Measurements from ENCODE around the gene PATE1. TPM values are rescaled to one million over a fixed set of nuclear protein-coding genes. Genes with fewer than 3 reads are reported as not detected.

Gene PATE1
- total RNA-seq, 1 experiment from 2014 or later, result not detected

GRCh38 chr11:125743681-125744080 lies 2.4 kb upstream of the PATE1 start:
- H3K4me1 ChIP-seq (ENCODE audit: low read length), result no peaks in the 10 kb centered on the region
- H3K27me3 ChIP-seq (ENCODE audit: low read length), result no peaks in the 10 kb centered on the region
- no peak overlapping the region for H3K9ac ChIP-seq (ENCODE audit: low read length)
- H3K27ac ChIP-seq (ENCODE audit: low read length), result no peak overlapping the region
- H3K9me2 ChIP-seq (replicated peaks; ENCODE audit: insufficient read depth, low read length), result no peaks in the 10 kb centered on the region
- H3K4me2 ChIP-seq (ENCODE audit: low read depth, low read length, poor library complexity, severe bottlenecking), result no peak overlapping the region
- no peaks in the 10 kb centered on the region for H3K79me2 ChIP-seq (ENCODE audit: low read length)
- no peak overlapping the region for H3K4me3 ChIP-seq (ENCODE audit: low read length)
- H2AFZ ChIP-seq (ENCODE audit: low read length), result no peak overlapping the region
- no peak for DNase-seq
- no peaks in the 10 kb centered on the region for H3K36me3 ChIP-seq (ENCODE audit: insufficient read depth, low read length)
- H4K20me1 ChIP-seq (ENCODE audit: insufficient read depth, low read depth, low read length), result no peaks in the 10 kb centered on the region
- H3K9me3 ChIP-seq (ENCODE audit: low read length), result no peaks in the 10 kb centered on the region

GRCh38 chr11:125750629-125751028 lies 4.5 kb downstream of the PATE1 start:
- Histone ChIP-seq H3K27me3 (ENCODE audit: low read length) (no peaks in the 10 kb centered on the region), H3K27ac (ENCODE audit: low read length) (no peak overlapping the region), H3K9me2 (replicated peaks; ENCODE audit: insufficient read depth, low read length) (no peaks in the 10 kb centered on the region), H3K36me3 (ENCODE audit: insufficient read depth, low read length) (no peaks in the 10 kb centered on the region), H3K4me2 (ENCODE audit: low read depth, low read length, poor library complexity, severe bottlenecking) (no peak overlapping the region), H4K20me1 (ENCODE audit: insufficient read depth, low read depth, low read length) (no peaks in the 10 kb centered on the region), H2AFZ (ENCODE audit: low read length) (no peak overlapping the region), H3K4me1 (ENCODE audit: low read length) (no peaks in the 10 kb centered on the region), H3K9ac (ENCODE audit: low read length) (no peak overlapping the region), H3K9me3 (ENCODE audit: low read length) (no peaks in the 10 kb centered on the region), H3K79me2 (ENCODE audit: low read length) (no peaks in the 10 kb centered on the region), H3K4me3 (ENCODE audit: low read length) (no peak overlapping the region)
- DNase-seq, result no peak

GRCh38 chr11:125756050-125756449 lies 10.0 kb downstream of the PATE1 start:
- Histone ChIP-seq H2AFZ (ENCODE audit: low read length) (no peak overlapping the region), H3K36me3 (ENCODE audit: insufficient read depth, low read length) (no peaks in the 10 kb centered on the region), H3K9me2 (replicated peaks; ENCODE audit: insufficient read depth, low read length) (no peaks in the 10 kb centered on the region), H3K79me2 (ENCODE audit: low read length) (no peaks in the 10 kb centered on the region), H3K27ac (ENCODE audit: low read length) (no peak overlapping the region), H3K4me3 (ENCODE audit: low read length) (no peak overlapping the region), H3K4me1 (ENCODE audit: low read length) (no peaks in the 10 kb centered on the region), H4K20me1 (ENCODE audit: insufficient read depth, low read depth, low read length) (no peaks in the 10 kb centered on the region), H3K9me3 (ENCODE audit: low read length) (no peaks in the 10 kb centered on the region), H3K27me3 (ENCODE audit: low read length) (no peaks in the 10 kb centered on the region), H3K4me2 (ENCODE audit: low read depth, low read length, poor library complexity, severe bottlenecking) (no peak overlapping the region), H3K9ac (ENCODE audit: low read length) (no peak overlapping the region)
- no peak for DNase-seq

- DNase-seq, result no peak
- H3K27me3 ChIP-seq (ENCODE audit: low read length), result no peaks in the 10 kb centered on the region
These were observed 16.4 kb downstream of the PATE1 start for GRCh38 chr11:125762445-125762844.

GRCh38 chr11:125763483-125763882 lies 17.4 kb downstream of the PATE1 start:
- Histone ChIP-seq H3K27me3 (ENCODE audit: low read length) (no peaks in the 10 kb centered on the region), H4K20me1 (ENCODE audit: insufficient read depth, low read depth, low read length) (no peaks in the 10 kb centered on the region), H3K4me2 (ENCODE audit: low read depth, low read length, poor library complexity, severe bottlenecking) (no peak overlapping the region), H2AFZ (ENCODE audit: low read length) (no peak overlapping the region), H3K79me2 (ENCODE audit: low read length) (no peaks in the 10 kb centered on the region), H3K9ac (ENCODE audit: low read length) (no peak overlapping the region), H3K4me1 (ENCODE audit: low read length) (no peaks in the 10 kb centered on the region), H3K9me2 (replicated peaks; ENCODE audit: insufficient read depth, low read length) (no peaks in the 10 kb centered on the region), H3K36me3 (ENCODE audit: insufficient read depth, low read length) (no peaks in the 10 kb centered on the region), H3K27ac (ENCODE audit: low read length) (no peak overlapping the region), H3K9me3 (ENCODE audit: low read length) (no peaks in the 10 kb centered on the region), H3K4me3 (ENCODE audit: low read length) (no peak overlapping the region)
- no peak for DNase-seq

More at GRCh38 chr11:125762445-125762844, 16.4 kb downstream of the PATE1 start:
- Histone ChIP-seq H3K4me1 (ENCODE audit: low read length) (no peaks in the 10 kb centered on the region), H3K4me3 (ENCODE audit: low read length) (no peak overlapping the region), H3K27ac (ENCODE audit: low read length) (no peak overlapping the region), H3K9ac (ENCODE audit: low read length) (no peak overlapping the region), H3K9me2 (replicated peaks; ENCODE audit: insufficient read depth, low read length) (no peaks in the 10 kb centered on the region), H2AFZ (ENCODE audit: low read length) (no peak overlapping the region), H4K20me1 (ENCODE audit: insufficient read depth, low read depth, low read length) (no peaks in the 10 kb centered on the region), H3K9me3 (ENCODE audit: low read length) (no peaks in the 10 kb centered on the region), H3K79me2 (ENCODE audit: low read length) (no peaks in the 10 kb centered on the region), H3K36me3 (ENCODE audit: insufficient read depth, low read length) (no peaks in the 10 kb centered on the region), H3K4me2 (ENCODE audit: low read depth, low read length, poor library complexity, severe bottlenecking) (no peak overlapping the region)

GRCh38 chr11:125766251-125766650 lies 20.2 kb downstream of the PATE1 start:
- H3K27me3 ChIP-seq (ENCODE audit: low read length), result no peaks in the 10 kb centered on the region
- H4K20me1 ChIP-seq (ENCODE audit: insufficient read depth, low read depth, low read length), result no peaks in the 10 kb centered on the region
- no peak overlapping the region for H3K27ac ChIP-seq (ENCODE audit: low read length)
- H3K4me2 ChIP-seq (ENCODE audit: low read depth, low read length, poor library complexity, severe bottlenecking), result no peak overlapping the region
- no peak overlapping the region for H3K4me3 ChIP-seq (ENCODE audit: low read length)
- no peak for DNase-seq
- no peak overlapping the region for H2AFZ ChIP-seq (ENCODE audit: low read length)
- H3K9ac ChIP-seq (ENCODE audit: low read length), result no peak overlapping the region
- no peaks in the 10 kb centered on the region for H3K79me2 ChIP-seq (ENCODE audit: low read length)
- H3K9me2 ChIP-seq (replicated peaks; ENCODE audit: insufficient read depth, low read length), result no peaks in the 10 kb centered on the region
- H3K36me3 ChIP-seq (ENCODE audit: insufficient read depth, low read length), result no peaks in the 10 kb centered on the region
- H3K4me1 ChIP-seq (ENCODE audit: low read length), result no peaks in the 10 kb centered on the region
- no peaks in the 10 kb centered on the region for H3K9me3 ChIP-seq (ENCODE audit: low read length)

GRCh38 chr11:125768336-125769046 lies 22.4 kb downstream of the PATE1 start:
- no peak for DNase-seq
- no peaks in the 10 kb centered on the region for H3K36me3 ChIP-seq (ENCODE audit: insufficient read depth, low read length)

GRCh38 chr11:125770583-125770982 lies 24.5 kb downstream of the PATE1 start:
- no peaks in the 10 kb centered on the region for H3K79me2 ChIP-seq (ENCODE audit: low read length)
- H4K20me1 ChIP-seq (ENCODE audit: insufficient read depth, low read depth, low read length), result no peaks in the 10 kb centered on the region
- DNase-seq, result no peak

More at GRCh38 chr11:125768336-125769046, 22.4 kb downstream of the PATE1 start:
- H3K27me3 ChIP-seq (ENCODE audit: low read length), result no peaks in the 10 kb centered on the region
- H3K4me3 ChIP-seq (ENCODE audit: low read length), result no peak overlapping the region
- no peaks in the 10 kb centered on the region for H3K9me2 ChIP-seq (replicated peaks; ENCODE audit: insufficient read depth, low read length)
- H3K79me2 ChIP-seq (ENCODE audit: low read length), result no peaks in the 10 kb centered on the region
- H4K20me1 ChIP-seq (ENCODE audit: insufficient read depth, low read depth, low read length), result no peaks in the 10 kb centered on the region
- H2AFZ ChIP-seq (ENCODE audit: low read length), result no peak overlapping the region
- peaks cover 6% of the 10 kb centered on the region for H3K4me1 ChIP-seq (ENCODE audit: low read length)
- H3K4me2 ChIP-seq (ENCODE audit: low read depth, low read length, poor library complexity, severe bottlenecking), result no peak overlapping the region
- H3K27ac ChIP-seq (ENCODE audit: low read length), result no peak overlapping the region
- H3K9ac ChIP-seq (ENCODE audit: low read length), result no peak overlapping the region
- no peaks in the 10 kb centered on the region for H3K9me3 ChIP-seq (ENCODE audit: low read length)

More at GRCh38 chr11:125770583-125770982, 24.5 kb downstream of the PATE1 start:
- Histone ChIP-seq H3K4me3 (ENCODE audit: low read length) (no peak overlapping the region), H3K4me1 (ENCODE audit: low read length) (peaks cover 6% of the 10 kb centered on the region), H3K9ac (ENCODE audit: low read length) (no peak overlapping the region), H3K4me2 (ENCODE audit: low read depth, low read length, poor library complexity, severe bottlenecking) (no peak overlapping the region), H3K9me2 (replicated peaks; ENCODE audit: insufficient read depth, low read length) (no peaks in the 10 kb centered on the region), H3K27me3 (ENCODE audit: low read length) (no peaks in the 10 kb centered on the region), H3K27ac (ENCODE audit: low read length) (no peak overlapping the region), H3K36me3 (ENCODE audit: insufficient read depth, low read length) (no peaks in the 10 kb centered on the region), H2AFZ (ENCODE audit: low read length) (no peak overlapping the region), H3K9me3 (ENCODE audit: low read length) (no peaks in the 10 kb centered on the region)

Data from Karpas-422 (cell line).